C4-2B (cell line): ENCODE results near the gene NEO1.

Source experiments
- CTCF ChIP-seq: fragments of 450-650 bp; conservative IDR thresholded peaks from 2 replicates; pipeline ENCODE4 v1.5.1; 2017; ENCODE audit warnings: mild to moderate bottlenecking
- ZFX ChIP-seq: fragments of 450-650 bp; IDR thresholded peaks from 2 replicates; pipeline ENCODE4 v1.6.1; 2017

- TF ChIP-seq CTCF (no peak), ZFX (no peak)
Measured at GRCh38 chr15:73225358-73226015, 173.2 kb downstream of the NEO1 start.
